ENCODE measurements around the gene ANGPTL2. TPM values are rescaled to one million over a fixed set of nuclear protein-coding genes. Genes with fewer than 3 reads are reported as not detected.

ANGPTL2 gene
- total RNA-seq, 1 donor from 2014 or later, result 5.7 TPM

GRCh38 chr9:127154390-127155191 is 32.2 kb upstream of the ANGPTL2 start:
- Mint-ChIP-seq H3K27ac (ENCODE audit: unreplicated experiment) (no peak overlapping the region), H3K4me3 (ENCODE audit: unreplicated experiment) (no peak overlapping the region), H3K9me3 (ENCODE audit: unreplicated experiment) (no peaks in the 10 kb centered on the region), H3K36me3 (ENCODE audit: low read depth, unreplicated experiment) (no peaks in the 10 kb centered on the region), H3K27me3 (ENCODE audit: unreplicated experiment) (no peaks in the 10 kb centered on the region), H3K4me1 (ENCODE audit: unreplicated experiment) (no peaks in the 10 kb centered on the region)
- DNase-seq (ENCODE audit: low spot score), result no peak
- no peak for TF ChIP-seq CTCF (IDR thresholded peaks at IDR 0.05; ENCODE audit: unreplicated experiment)

GRCh38 chr9:127154003-127154389 is 31.6 kb upstream of the ANGPTL2 start:
- Mint-ChIP-seq H3K9me3 (ENCODE audit: unreplicated experiment) (no peaks in the 10 kb centered on the region), H3K27me3 (ENCODE audit: unreplicated experiment) (peaks cover 3% of the 10 kb centered on the region), H3K27ac (ENCODE audit: unreplicated experiment) (no peak overlapping the region), H3K36me3 (ENCODE audit: low read depth, unreplicated experiment) (no peaks in the 10 kb centered on the region), H3K4me1 (ENCODE audit: unreplicated experiment) (no peaks in the 10 kb centered on the region), H3K4me3 (ENCODE audit: unreplicated experiment) (no peak overlapping the region)
- no peak for DNase-seq (ENCODE audit: low spot score)
- no peak for TF ChIP-seq CTCF (IDR thresholded peaks at IDR 0.05; ENCODE audit: unreplicated experiment)

- no peak for DNase-seq (ENCODE audit: low spot score)
- H3K27ac Mint-ChIP-seq (ENCODE audit: unreplicated experiment), result no peak overlapping the region
- no peak for TF ChIP-seq CTCF (IDR thresholded peaks at IDR 0.05; ENCODE audit: unreplicated experiment)
- no peaks in the 10 kb centered on the region for H3K4me1 Mint-ChIP-seq (ENCODE audit: unreplicated experiment)
- H3K9me3 Mint-ChIP-seq (ENCODE audit: unreplicated experiment), result no peaks in the 10 kb centered on the region
- peaks cover 3% of the 10 kb centered on the region for H3K27me3 Mint-ChIP-seq (ENCODE audit: unreplicated experiment)
- no peaks in the 10 kb centered on the region for H3K36me3 Mint-ChIP-seq (ENCODE audit: low read depth, unreplicated experiment)
- H3K4me3 Mint-ChIP-seq (ENCODE audit: unreplicated experiment), result no peak overlapping the region
Observed at GRCh38 chr9:127153501-127153900, 31.1 kb upstream of the ANGPTL2 start.

- H3K27ac Mint-ChIP-seq (ENCODE audit: unreplicated experiment), result no peak overlapping the region
Observed at GRCh38 chr9:127149463-127150390, 27.3 kb upstream of the ANGPTL2 start.

More at GRCh38 chr9:127149463-127150390, 27.3 kb upstream of the ANGPTL2 start:
- no peak for DNase-seq (ENCODE audit: low spot score)
- Mint-ChIP-seq H3K4me3 (ENCODE audit: unreplicated experiment) (no peak overlapping the region), H3K27me3 (ENCODE audit: unreplicated experiment) (peaks cover 3% of the 10 kb centered on the region), H3K9me3 (ENCODE audit: unreplicated experiment) (no peaks in the 10 kb centered on the region), H3K4me1 (ENCODE audit: unreplicated experiment) (no peaks in the 10 kb centered on the region), H3K36me3 (ENCODE audit: low read depth, unreplicated experiment) (no peaks in the 10 kb centered on the region)
- TF ChIP-seq CTCF (IDR thresholded peaks at IDR 0.05; ENCODE audit: unreplicated experiment), result no peak

Data from endothelial cell (in vitro differentiated cells).